Superior temporal gyrus (tissue), 1 donor: ENCODE measurements around the gene RTP2.
"Not testable (repeated sequence)": the region's sequence is repeated elsewhere in the genome, so short reads cannot be mapped to it uniquely, and the experiment has no call there.

Experiments
- DNase-seq: peaks from one replicate; pipeline ENCODE4 v3.0.0-alpha.2; 2016; ENCODE audit errors: extremely low spot score

The RTP2 gene

DNA sequence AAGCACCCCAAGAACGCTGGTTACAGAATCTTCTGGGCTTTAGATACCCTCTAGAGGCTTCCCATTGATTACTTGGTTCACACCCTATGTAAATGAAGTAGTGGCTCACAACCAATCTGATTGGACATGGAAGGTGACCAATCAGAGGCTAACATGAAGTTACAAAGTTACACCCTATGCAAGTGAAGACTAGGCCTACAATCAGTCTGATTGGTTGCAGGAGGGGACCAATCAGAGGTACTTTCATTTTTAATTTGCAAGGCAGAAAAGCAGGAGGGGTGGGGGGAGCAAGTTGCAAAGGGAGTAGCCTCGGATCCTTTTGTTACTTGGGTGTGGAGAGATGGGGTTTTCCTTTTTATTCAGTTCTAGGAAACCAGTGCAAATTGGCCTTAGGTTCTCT lies 11.1 kb upstream of the RTP2 start:
- no peak for DNase-seq

DNA sequence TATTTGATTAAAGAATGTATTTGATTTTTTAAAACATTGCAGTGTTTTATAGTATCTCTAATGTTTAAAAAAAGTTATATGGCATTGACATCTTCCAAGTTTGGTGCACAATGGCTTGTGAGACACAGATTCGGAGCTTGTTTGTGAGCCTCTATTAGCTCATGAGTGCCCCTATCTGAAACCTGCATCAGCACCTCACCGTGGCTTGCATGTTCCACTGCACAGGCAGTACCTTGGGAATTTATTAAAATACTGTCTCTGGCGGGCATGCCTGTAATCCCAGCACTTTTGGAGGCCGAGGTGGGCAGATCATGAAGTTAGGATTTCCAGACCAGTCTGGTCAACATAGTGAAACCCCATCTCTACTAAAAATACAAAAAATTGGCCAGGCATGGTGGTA lies 6.8 kb upstream of the RTP2 start:
- DNase-seq, result no peak

DNA sequence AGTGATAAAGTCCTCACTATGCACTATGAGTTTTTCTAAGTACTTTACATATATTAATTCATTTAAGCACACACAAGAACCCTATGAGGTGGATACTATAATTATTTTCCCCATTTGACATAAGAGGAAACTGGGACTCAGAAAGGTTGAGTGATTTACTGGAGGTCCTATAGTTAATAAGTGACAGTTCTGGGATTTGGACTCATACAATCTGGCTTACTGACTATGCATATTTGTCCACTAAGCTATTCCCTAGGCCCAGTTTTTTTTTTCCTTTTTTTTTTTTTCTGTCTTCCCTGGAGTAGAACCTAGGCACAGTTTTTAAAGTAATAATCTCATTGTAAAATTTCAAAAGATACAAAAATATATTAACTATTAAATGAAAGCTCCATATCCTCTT lies 6.3 kb upstream of the RTP2 start:
- DNase-seq, result no peak

DNA sequence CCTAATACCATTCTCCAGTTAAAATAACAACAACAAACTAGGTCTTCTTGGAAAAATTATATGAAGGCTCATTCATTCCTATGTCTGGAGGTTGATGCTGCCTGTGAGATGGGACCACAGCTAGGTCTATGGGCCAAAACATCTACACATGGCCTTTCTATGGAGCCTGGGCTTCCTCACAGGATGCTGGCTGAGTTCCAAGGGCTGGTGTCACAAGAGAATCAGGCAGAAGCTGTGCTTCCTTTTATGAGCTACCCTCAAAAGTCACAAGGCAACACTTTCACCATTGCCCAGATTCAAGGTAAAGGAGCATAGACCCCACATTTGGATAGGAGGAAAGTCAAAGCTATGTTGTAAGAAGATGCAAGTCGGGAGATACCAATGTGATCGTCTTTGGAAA lies 4.6 kb upstream of the RTP2 start:
- DNase-seq, result no peak

DNA sequence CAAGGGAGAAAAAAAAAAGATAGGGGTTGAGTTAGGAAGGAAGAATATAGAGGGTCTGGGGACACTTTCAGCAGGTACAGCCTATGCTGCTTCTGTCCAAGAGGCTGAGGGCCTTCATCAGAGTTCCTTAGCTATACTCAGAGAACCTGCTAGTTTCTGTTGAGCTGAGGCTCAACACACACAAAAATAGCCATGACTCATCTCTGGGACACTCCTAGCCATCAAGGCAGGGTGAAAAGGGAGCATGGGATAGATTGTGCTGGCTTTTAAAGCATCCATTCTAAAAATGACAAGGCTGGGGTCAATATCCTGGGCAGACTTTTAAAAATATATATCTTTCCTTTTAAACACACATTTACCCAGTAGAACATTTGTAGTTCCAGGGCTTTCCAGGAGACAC lies 2.8 kb upstream of the RTP2 start:
- DNase-seq, result no peak

DNA sequence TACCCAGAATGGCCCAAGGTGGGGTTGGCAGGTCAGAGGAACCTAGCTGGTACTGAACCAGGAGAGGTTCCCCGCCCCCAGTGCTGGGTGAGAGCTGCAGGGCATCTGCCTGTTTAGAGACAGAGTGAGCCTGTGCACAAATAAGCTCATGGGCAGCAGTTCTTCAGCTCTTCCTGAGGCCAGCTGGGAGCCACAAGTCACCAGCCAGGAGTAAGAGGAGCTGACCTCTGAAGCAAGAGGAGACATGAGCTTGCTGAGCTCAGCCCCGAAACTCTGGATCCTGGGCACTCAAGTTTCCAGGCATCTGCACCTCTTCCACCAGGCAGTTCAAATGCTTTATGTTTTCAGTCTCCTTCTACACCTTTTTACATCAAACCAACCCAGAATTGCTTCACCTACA lies 2.1 kb downstream of the RTP2 start:
- no peak for DNase-seq

DNA sequence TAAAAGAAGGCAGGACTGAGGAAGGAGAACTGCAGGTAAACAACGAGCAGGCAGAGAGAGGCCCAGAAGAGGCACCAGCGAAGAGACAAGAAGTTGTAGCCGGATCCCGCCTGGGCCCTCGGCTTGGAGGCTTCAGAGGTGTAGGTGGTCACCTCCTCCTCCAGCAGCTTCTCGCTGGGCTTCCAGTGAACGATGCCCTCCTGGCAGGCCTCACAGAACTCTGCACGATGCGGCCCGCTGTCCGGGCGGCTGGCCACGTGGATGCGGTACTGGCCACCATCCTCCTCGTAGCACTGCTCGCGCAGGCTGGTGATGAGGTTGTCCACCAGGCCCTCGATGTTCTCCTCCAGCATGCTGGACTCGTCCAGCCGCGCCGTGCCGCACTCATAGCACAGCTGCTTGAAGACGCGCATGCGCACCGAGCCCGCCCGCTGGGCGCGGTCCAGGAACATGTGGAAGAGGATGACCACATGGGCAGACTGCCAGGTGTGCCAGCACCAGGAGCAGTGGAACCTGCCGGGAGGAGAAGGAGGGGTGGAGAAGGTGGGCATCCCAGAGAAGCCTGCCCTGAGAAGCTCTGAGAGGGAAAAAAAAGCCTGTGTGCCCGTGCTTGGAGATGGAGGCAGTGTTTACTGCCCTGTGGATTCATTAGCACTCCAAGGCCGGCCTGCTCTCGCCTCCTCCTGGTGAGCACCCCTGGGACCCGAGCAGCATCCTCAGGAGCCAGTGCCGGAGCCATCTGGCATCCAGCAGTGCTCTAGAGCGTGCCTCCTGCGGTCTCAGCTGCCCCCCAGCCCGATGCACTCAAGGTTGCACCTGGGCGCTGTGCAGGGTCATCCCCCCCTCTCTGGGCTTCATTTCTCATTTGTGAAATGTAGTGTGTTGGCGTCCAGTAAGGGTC lies 3.6 kb downstream of the RTP2 start:
- DNase-seq, result no peak

DNA sequence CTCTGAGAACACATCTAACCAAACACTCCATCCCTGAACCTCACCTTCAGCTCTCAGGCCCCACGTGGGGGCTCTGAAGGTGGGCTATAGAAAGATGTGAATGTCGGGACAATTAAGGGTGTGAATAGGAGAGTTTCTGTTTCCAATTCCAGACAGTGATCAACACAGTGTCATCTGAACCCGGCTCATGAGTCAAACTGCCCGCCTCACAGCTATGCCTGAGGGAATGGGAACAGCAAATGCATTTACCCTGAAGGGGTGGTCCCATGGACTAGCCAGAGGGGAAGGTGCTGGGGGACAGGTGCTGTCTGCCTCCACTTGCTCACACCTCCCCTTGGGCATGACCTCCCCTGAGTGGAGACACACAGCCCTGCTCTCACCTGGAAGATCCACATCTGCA lies 6.3 kb downstream of the RTP2 start:
- DNase-seq, result no peak

DNA sequence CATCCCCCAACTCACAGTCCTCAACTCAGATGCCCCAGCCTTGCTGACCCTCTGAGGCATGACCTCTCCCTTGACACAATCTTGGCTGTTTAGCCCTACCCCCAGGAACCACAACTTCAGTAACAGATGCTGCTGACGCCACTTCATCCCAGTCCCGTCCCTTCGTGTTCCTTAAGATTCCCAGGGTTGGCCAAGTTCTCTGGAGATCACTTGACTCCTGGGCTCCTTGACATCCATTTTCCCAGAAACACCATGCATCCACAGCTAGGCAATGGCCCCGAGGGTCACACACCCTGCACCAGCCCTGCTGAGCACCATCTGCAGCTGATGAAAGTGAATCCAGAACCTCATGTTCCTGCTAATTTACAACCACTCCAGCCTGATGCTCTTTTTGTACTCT lies 6.9 kb downstream of the RTP2 start:
- no peak for DNase-seq

DNA sequence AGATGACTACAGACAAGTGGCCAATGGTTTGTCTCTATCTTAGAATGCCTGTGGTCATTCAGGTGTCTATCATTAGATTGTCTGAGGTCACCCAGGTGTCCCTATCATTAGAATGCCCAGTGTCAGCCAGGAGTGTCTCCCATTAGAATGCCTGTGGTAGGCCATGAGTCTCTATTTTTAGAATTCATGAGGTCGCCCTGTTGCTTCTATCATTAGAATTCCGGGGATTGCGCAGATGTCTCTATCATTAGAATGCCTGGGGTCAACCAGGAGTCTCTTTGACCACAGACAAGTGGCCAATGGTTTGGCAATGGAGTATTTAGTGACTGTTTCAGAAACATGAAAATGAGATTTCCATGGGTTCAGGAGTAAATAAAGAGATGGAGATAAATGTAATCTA lies 7.6 kb downstream of the RTP2 start:
- no peak for DNase-seq

DNA sequence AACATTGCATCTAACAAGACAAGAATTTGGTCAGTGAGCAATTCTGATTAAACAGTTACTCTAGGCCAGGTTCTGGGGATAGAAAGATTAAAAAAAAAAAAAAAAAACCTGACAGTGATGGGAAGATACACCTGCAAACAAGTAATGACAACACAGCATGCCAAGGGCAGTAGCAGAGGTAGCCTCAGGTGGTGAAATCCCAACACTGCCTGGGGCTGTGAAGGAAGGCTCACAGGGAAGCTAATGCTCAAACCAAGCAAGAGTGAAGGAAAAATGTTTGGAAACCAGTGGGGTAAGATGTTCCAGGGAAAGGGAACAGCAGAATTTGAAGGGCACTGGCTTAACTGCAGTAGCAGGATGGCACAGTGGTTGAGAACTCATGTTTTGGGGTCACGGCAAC lies 8.9 kb downstream of the RTP2 start:
- no peak for DNase-seq

DNA sequence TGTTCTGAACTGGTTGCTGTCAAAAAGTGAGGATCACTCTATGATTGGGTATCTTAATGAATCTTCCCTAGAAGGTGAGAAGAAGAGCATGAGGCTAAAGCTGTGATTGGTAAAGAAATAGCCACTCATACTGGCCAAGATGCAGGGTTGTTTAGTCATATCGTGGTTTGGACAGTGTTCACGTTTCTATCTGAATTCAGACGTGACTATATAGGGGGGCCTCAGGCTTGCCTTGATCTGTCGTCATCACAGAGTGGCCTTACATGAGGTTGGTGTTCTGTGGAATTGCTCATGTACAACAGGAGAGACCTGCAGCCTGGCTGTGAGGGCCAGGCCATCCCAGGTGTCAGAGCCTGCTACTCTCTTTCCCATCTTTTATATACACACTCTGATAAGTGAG lies 12.4 kb downstream of the RTP2 start:
- DNase-seq, result no peak

DNA sequence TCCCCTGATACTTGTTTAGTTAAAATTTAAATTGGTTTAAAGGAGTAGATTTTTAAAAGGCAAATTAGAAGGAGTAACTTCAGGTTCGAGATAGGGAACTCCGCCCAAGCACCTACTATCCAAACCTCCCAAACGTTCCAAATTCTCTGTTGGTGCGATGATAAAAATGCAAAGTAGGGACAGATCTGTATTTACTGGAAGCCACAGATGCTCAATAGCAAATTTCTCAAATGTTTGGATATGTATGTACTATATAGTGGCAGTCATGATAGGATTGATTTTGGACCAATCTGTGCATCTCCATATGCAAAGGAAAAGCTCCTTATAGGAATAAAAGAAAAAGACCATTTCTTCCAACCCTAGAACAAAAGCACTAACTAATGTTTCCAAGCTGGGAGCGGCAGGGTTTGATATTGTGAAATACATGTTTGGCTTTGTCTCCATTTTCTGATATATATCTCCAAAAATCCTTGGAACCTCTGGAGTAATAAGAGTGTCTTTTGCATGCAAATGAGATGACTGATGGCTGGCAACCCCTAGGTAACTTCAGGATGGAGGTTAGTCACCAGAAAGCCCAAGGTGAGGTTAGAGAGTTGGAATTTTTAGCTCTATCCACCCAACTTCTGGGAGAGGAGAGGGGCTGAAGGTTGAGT lies 15.6 kb downstream of the RTP2 start:
- DNase-seq, result no peak

DNA sequence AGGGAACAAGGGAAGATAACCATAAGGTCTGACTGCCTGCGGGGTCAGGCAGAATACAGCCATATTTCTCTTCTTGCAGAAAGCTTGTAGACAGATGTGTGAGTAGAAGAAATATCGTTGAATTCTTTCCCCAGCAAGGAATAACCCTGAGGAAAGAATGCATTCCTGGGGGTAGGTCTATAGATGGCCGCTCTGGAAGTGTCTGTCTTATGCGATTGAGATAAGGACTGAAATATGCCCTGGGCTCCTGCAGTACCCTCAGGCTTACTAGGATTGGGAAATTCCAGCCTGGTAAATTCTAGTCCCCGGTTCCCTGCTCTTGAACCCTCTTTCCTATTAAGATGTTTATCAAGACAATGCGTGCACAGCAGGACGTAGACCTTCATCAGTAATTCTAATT lies 16.4 kb downstream of the RTP2 start:
- no peak for DNase-seq

DNA sequence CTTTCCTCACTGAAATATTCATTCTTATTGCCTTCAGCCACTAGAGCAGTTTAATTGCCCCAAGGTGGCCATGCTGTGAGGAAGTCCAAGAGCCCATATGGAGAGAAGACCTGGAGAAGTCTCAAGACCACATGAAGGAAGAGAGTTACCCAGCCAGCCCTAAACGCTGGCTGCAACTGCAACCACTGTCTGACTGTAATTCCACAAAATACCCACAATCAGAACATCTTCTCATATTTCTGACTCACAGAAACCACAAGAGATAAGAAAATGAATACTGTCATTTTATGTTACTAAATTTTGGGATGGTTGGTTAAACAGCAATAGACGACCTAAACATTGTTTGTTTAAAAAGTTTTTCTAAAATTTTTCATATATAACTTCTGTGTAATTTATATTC lies 17.5 kb downstream of the RTP2 start:
- DNase-seq, result no peak

DNA sequence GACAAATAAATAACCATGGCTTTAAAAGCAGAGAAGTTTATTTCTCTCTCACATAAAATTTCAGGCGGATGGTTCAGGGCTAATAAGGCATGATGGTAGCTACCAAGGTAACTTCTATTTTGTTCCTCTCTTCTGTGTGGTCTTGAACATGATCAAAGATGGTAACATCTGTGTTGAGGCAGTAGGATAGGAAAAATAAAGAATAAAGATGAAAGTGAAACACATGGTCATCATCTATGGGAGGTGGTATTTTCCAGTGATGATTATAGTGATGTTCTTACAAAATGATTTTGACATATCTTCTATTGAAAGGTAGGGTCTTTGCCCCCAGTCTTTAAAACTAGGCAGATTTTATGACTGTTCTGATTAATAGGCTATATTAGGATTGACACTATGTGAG lies 17.9 kb downstream of the RTP2 start:
- no peak for DNase-seq

DNA sequence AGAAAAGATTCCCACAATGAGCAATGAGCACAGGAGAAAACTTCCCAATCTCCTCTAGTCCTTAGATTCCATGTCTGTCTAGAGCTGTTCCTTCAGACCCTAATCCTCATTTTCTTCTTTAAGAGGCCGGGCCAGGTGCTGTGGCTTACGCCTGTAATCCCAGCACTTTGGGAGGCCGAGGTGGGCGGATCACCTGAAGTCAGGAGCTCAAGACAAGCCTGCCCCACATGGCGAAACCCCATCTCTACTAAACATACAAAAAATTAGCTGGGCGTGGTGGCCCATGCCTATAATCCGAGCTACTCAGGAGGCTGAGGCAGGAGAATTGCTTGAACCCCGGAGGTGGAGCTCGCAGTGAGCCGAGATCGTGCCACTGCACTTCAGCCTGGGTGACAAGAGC lies 20.6 kb downstream of the RTP2 start:
- not testable (repeated sequence) for DNase-seq

DNA sequence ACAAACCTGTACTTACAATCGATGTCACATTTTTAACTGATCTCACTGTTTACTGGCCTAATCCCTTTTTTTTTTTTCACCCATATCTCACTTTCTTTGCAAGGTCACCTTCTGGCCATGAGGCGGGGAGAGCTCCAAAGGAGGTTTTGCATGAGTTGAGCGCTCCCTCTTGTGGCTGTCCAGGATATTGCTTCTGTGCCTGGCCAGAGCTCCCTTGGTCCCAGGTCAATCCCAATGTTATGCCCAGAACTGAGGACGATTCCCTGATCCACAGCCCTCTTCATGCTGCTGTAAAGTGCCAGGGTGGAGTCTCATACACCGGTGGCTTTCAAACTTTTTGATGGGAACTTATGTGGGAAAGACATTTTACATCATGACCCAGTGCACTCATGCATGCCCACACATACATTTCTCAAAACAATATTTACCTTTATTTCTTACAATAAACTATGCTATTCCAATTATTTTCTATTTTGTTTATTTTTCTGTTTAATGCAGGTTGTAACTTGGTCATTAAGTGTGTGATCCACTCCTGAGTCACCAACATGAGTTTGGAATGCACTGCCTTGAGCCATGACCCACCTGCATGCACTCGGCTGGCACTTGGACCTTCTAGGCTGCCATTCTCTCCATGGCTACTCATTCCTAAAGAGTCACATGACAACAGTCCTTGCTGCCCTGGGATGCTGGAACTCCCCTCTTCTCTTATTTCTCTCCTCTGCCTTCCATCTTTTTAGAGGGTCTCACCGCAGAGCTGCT lies 22.5 kb downstream of the RTP2 start:
- peak; percentile 91 for DNase-seq

DNA sequence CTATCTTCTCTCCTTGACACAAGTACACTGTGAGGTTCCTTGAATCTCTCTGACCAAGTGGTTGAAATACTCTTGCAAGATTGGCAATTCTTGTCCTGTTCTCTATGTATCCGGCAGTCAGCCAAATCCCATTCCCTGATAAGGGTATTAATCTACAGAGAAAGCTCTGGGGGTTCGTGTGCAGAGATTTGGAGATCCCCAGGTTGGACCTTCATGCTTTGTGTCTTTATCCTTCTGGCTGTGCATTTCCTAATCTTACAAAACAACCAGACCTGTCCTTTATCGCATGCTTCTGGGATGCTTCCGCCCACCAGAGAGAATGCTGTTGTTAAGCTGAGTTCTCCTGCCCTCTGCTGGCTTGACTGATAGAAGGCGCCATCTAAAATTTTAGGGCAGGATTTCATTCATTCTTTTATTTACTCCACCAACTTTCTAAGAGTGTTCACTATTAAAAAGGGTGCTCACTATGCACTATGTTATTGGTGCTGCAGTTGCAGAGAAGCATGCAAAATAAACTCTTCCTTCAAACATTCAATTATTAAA lies 23.6 kb downstream of the RTP2 start:
- peak; percentile 78 for DNase-seq

DNA sequence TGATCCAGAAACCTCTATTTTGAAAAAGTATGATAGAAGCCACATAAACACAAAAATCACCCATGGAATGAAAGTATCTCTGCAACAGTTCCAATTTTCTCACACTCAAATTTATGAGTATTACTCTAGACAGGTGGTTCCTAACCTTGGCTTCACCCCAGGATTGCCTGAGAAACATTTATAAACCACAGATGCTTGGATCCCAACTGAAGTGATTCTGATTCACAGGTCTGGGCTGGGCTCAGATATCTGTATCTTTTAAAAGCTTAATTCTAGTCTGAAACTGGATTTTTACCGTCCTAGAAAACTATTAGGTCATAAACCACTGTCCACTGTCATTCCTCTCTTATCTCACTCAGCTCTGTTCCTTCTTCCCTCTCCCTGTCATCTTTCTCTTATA lies 24.8 kb downstream of the RTP2 start:
- DNase-seq, result no peak

DNA sequence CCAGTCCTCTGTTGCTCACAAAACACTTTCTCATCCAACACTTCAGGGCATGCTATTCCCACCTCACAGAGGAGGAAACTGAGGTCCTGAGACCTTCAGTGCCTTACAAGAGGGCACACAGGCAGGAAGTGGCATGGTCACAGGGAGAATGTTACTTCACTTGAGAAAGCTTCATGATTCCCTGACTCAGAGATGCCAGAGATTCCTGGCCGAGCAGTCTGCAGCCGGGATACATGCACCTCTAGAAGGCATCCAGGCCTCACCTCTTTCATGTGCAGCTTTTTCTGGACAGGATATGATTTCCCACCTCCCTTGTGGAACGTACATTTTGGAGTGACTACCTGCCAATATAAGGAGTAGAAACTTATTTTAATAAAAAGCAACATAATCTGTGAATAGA lies 29.3 kb downstream of the RTP2 start:
- no peak for DNase-seq

DNA sequence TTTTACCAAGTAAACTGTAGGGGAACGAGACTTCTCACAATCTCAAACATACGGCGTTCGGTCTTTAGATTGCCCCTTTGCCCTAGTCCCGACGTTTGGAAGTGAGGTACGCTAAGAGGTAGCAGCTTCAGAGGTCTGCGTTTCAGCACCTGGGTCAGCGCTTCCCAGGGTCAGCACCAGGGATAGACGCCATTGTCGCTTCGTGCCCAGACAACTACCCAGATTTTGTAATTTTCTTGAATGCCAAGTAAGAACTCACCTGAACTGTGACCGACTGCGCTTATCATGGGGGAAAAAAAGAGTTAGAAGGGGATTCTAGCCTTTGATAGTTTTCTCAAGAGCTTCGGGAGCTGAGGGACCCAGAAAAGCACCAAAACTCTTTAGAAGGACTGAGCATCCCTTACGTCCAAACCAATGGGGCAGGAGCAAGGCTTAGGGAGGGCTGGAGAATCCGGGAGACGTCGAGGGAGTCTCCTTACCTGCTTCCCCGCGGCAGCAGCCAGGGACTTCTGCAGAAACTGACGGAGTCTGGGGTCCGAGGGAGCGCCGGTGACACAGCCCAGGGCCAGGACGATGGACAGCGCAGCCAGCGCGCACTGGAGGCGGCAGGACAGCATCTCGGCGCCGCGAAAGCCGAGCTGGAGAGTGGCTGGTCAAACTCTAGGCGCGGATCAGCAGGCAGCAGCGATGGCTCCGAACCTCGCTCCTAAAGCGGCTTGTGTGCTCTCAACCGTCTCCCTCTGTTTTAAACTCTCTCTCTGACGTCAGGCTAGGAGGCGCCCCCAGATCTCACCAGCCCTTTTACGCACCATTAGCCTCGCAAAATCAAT lies 32.5 kb downstream of the RTP2 start, which contains the start of gene SST:
Gene SST (minus strand): TSS at position 720 of the 830 bp plus-strand sequence. CDS start 103 bp downstream, at position 617.
- no peak for DNase-seq
